GM12892 (cell line): ENCODE results near the gene CD82.

Experiments
- POLR2A ChIP-seq: IDR thresholded peaks from 2 replicates; pipeline ENCODE4 v1.6.1; 2011; ENCODE audit warnings: low read depth, low read length, control low read depth
- POLR2AphosphoS5 ChIP-seq: IDR thresholded peaks from 2 replicates; pipeline ENCODE4 v1.6.1; 2011; ENCODE audit warnings: low read depth, low read length, control low read depth
- TAF1 ChIP-seq: IDR thresholded peaks from 2 replicates; pipeline ENCODE4 v1.6.1; 2011; ENCODE audit warnings: low read depth, mild to moderate bottlenecking, control low read depth, low read length, borderline replicate concordance

DNA sequence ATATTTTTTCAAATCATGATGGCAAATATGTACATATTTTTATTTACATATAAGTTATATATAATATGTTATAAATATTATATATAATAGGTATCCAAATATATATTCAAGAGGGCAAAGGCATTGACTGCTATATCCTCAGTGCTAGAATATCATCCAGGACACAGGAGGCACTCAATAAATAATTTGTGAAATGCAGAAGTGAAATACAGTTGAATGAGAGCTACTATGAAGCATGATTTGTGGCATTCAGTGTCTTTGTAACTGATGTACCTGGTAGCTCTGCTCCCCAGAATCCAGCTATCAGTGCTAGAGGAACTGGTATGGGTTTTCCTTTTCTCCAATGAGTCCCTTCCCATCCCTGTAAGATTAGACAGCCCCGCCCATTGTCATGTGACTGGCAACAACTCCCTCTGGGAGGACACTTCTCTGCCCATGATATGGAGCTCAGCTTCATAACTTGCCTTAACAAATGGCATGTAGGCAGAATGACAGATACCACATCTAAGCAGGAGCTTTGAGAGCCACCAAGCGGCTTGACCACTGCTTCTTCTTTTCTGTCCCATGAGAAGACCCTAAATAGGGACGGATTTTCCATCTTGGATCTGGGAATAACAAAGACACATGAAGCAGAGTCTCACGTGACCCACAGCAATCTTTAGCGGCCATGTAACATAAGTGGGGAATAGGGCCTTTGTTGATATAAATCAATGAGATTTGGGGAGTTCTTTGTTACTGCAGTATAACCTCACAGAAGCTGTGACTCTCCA lies 10.2 kb upstream of the CD82 start:
- no peak for TF ChIP-seq POLR2AphosphoS5
- no peak for TF ChIP-seq TAF1
- no peak for TF ChIP-seq POLR2A
